ENCODE data around the gene ETFB.

ETFB gene

DNA sequence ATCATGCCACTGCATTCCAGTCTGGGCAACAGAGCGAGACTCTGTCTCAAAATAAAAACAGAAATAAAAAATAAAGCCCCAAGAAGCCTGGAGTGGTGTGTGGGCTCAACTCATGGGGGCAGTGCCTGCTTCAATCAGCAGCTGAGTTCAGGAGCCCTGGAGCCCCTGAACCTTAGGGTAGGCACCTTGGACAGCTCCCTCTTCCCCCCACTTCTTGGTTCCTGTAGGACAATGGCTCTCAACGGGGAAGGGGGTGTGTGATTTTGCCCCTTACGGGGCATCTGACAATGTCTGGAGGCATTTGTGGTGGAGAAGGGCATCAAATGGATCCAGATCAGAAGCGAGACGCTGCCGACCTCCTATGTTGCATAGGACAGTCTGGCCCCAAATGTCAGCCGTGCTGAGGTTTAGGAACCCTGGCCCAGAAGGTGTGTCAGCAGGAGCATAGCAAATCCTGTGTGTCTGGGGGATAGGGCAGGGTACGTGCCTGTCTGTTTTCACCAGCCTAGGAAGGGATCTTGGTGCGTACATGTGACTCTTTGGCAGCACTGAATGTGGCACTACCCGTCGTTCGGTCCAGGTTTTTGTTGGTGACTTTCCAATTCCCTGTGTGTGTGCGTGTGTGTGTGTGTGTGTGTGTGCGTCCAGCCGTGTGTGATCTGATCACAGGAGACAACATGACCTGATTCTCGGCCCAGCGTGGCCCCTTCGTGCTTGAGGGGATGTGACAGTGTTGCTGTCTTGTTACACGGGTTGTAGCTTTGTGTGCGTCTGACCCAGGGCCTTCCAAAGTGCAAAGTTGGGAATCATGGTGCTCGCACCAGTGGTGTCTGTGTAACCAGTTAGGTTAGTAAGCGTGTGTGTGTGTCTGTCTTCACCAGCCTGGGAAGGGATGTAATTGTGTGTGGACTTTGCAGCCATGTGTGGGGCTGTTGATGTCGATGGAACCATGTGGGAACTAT lies 47.2 kb downstream of the ETFB start:
- Mint-ChIP-seq H3K27me3 (ENCODE audit: low read depth) (peaks cover 24% of the 10 kb centered on the region), H3K9me3 (peaks cover 11% of the 10 kb centered on the region), H3K27ac (peak overlapping the region; percentile 19 to 77 (median 23)), H3K4me3 (no peak overlapping the region), H3K36me3 (ENCODE audit: low read depth) (peaks cover 4% of the 10 kb centered on the region), H3K4me1 (peaks cover 22% of the 10 kb centered on the region)
- TF ChIP-seq, protein P1, sequence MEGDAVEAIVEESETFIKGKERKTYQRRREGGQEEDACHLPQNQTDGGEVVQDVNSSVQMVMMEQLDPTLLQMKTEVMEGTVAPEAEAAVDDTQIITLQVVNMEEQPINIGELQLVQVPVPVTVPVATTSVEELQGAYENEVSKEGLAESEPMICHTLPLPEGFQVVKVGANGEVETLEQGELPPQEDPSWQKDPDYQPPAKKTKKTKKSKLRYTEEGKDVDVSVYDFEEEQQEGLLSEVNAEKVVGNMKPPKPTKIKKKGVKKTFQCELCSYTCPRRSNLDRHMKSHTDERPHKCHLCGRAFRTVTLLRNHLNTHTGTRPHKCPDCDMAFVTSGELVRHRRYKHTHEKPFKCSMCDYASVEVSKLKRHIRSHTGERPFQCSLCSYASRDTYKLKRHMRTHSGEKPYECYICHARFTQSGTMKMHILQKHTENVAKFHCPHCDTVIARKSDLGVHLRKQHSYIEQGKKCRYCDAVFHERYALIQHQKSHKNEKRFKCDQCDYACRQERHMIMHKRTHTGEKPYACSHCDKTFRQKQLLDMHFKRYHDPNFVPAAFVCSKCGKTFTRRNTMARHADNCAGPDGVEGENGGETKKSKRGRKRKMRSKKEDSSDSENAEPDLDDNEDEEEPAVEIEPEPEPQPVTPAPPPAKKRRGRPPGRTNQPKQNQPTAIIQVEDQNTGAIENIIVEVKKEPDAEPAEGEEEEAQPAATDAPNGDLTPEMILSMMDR (IDR thresholded peaks at IDR 0.05; ENCODE audit: unreplicated experiment in 3 of 3): no peak

DNA sequence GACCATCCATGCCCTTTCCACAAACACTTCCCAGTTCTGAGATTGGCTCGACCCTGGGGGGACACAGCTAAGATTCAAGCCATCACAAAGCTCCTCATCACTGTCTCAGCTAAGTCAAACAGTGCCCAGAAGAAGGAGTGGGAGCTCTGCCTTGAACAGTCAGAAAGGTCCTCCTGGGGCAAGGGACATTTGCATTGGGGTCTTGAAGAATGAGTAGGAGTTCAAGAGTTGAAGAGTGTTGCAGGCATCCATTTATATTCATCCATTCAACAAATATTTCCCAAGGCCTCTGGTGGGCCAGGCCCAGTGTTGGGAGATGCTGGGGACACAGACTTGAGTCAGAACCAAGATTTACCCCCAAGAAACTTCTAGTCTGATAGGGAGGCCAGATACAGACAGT lies 48.2 kb downstream of the ETFB start:
- Mint-ChIP-seq H3K27ac (no peak overlapping the region), H3K9me3 (peaks cover 11% of the 10 kb centered on the region), H3K27me3 (ENCODE audit: low read depth) (peaks cover 30% of the 10 kb centered on the region), H3K36me3 (ENCODE audit: low read depth) (peaks cover 4% of the 10 kb centered on the region), H3K4me1 (peaks cover 28% of the 10 kb centered on the region), H3K4me3 (no peak overlapping the region)
- TF ChIP-seq, protein P1 (IDR thresholded peaks at IDR 0.05; ENCODE audit: unreplicated experiment in 3 of 3): no peak

DNA sequence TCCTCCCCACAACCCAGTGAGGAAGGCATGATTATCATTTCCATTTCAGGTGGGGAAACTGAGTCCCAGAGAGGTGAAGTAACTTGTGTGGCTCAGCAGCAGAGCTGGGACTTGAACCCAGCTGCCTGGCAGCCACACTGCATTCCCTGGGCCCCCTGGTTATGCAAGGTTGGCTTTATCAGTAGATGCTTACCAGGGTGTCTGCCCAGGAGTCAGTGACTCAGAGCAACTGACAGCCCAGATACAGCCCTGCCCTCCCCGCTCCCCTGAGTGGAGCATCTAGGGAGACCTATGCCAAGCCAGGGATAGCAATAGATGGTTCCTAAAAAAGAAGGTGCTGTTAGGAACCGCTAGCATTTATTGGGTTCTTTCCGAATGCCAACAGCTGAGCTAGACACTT lies 48.8 kb downstream of the ETFB start:
- Mint-ChIP-seq H3K9me3 (peaks cover 11% of the 10 kb centered on the region), H3K4me3 (no peak overlapping the region), H3K4me1 (peaks cover 30% of the 10 kb centered on the region), H3K27ac (no peak overlapping the region), H3K27me3 (ENCODE audit: low read depth) (peaks cover 35% of the 10 kb centered on the region), H3K36me3 (ENCODE audit: low read depth) (peaks cover 4% of the 10 kb centered on the region)
- TF ChIP-seq, protein P1 (IDR thresholded peaks at IDR 0.05; ENCODE audit: unreplicated experiment in 3 of 3): no peak

DNA sequence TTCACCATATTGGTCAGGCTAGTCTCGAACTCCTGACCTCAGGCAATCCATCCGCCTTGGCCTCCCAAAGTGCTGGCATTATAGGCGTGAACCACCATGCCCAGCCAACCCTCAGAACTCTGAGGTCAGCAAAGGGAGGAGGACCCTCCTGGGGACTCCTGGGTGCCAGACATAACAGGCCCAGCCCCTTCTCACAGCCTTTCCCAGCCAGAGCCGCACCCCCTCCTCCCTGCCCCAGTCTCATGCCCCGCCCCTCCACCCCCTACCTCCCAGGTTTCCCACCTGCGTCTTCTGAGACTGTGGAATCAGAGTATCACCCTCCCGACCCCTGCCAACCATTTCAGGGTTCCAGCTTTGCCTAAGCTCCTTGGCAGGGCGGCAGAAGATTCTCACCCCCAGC lies 49.5 kb downstream of the ETFB start:
- H3K36me3 Mint-ChIP-seq (ENCODE audit: low read depth): peaks cover 4% of the 10 kb centered on the region
- peaks cover 33% of the 10 kb centered on the region for H3K4me1 Mint-ChIP-seq
- TF ChIP-seq, protein P1 (IDR thresholded peaks at IDR 0.05; ENCODE audit: unreplicated experiment in 3 of 3): no peak
- H3K27ac Mint-ChIP-seq: no peak overlapping the region
- H3K4me3 Mint-ChIP-seq: no peak overlapping the region
- peaks cover 11% of the 10 kb centered on the region for H3K9me3 Mint-ChIP-seq
- peaks cover 38% of the 10 kb centered on the region for H3K27me3 Mint-ChIP-seq (ENCODE audit: low read depth)

DNA sequence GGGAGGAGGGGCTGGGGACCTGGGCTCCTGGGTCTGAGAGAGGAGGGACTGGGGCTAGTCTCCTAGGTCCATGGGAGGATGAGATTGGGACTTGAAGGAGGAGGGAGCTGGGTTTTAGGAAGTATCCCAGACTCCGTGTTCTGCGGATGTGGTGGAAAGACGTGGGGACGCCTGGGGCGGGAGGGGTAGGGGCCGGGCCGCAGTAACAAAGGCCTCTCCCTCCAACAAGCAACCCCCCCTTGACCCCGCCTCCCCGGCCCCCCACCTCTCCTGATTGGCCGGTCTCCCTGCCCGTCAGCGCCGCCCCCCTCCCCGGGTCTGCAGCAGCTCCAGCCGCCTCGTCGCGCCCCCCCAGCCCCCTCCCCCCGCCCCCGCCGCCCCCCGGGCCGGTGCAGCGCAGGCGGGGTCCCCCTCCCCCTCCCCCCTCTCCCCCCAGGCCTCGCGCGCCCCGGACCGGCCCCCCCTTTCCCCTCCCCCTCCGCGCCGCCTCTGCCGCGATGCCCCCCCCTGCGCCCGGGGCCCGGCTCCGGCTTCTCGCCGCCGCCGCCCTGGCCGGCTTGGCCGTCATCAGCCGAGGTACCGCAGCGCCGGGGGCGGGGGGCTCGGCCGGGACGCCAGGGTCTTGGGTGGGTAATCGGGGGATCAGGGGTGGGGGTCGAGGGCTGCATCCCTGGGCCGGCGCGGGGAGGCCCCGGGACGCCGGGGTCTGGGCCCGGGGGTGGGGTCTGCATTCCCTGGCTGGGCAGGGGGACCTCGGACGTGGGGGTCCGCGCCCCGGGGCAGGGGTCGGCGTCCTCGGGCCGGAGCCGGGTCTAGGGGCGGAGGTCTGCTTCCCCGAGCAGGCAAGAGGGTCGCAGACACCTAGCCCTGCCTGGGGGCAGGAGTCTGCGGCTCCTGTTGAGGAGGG lies 54.6 kb downstream of the ETFB start, which contains the start of gene IGLON5:
TSS of gene IGLON5 (plus strand) at position 294 of the 907 bp plus-strand sequence. CDS start at position 498, 204 bp downstream.
- H3K27me3 Mint-ChIP-seq (ENCODE audit: low read depth): peaks cover 53% of the 10 kb centered on the region
- H3K27ac Mint-ChIP-seq: peak within 1 kb of the TSS in 2 of 3 experiments; percentile 34 to 41
- TF ChIP-seq, protein P1 (IDR thresholded peaks at IDR 0.05; ENCODE audit: unreplicated experiment in 3 of 3): no peak
- H3K36me3 Mint-ChIP-seq (ENCODE audit: low read depth): peaks cover 4% of the 10 kb centered on the region
- peak within 1 kb of the TSS; percentile 77 to 82 (median 82) for H3K4me3 Mint-ChIP-seq
- H3K4me1 Mint-ChIP-seq: peaks cover 17% of the 10 kb centered on the region
- H3K9me3 Mint-ChIP-seq: peaks cover 20% of the 10 kb centered on the region
